Ecto neural progenitor cell (in vitro differentiated cells): ENCODE measurements around the gene STOX2.
"Not testable (repeated sequence)": the region's sequence is repeated elsewhere in the genome, so short reads cannot be mapped to it uniquely, and the experiment has no call there.

Source experiments
- DNase-seq: peaks from one replicate; pipeline ENCODE4 v3.0.0-alpha.2; 2018; ENCODE audit warnings: low spot score

The STOX2 gene

DNA sequence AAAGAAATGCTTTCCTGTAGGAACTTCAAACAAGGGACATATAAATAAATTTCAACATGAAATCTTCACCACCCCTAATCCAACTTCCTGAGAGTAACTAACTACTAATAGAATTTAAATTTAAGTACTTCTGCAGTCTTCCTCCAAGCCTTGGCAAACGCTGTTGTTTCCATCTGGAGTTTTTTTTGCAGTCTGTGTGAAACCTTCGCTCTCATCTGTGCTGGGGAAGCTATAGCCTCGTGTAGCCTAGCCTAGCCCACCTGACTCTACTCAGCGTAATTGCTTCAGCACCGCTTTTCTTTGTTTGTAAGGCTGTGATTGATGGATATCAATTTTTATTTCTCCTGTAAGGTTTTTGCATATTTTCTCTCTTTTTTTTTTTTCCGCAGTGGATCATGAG is 30.9 kb downstream of the STOX2 start:
- no peak for DNase-seq

DNA sequence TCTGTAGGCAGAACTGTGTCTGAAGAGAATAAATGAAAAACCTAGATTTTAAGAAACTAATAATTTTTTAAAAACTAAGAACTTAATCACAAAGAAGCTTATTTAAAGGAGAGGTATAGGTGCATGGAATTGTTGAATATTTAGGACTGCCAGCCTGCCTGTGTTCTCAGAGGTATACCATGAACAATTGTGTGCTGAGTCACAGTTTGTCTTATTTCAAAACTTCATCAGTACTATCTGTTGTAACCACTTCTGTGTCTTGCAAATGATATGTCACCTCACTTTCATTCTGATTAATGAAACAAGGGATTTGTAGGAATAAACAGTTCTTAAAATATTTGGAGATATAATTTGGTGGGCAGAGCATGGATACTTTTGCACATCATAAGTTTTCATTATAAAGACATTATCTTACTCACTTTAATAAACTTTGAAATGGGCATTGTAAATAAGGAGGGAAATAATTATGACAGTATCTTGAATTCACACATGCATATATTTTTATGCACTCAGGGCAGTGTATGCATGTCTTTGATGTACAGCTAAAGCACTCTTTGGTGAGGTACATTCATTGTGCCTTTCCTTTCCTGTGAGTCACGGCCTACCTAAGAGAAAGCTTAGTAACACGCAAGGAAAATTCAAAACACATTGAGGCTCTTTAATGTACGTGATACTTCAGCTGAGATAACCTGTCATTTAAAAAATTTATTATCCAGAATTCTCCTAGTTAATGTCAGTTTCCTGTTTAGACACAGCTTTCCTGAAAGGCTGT is 31.7 kb downstream of the STOX2 start:
- no peak for DNase-seq

DNA sequence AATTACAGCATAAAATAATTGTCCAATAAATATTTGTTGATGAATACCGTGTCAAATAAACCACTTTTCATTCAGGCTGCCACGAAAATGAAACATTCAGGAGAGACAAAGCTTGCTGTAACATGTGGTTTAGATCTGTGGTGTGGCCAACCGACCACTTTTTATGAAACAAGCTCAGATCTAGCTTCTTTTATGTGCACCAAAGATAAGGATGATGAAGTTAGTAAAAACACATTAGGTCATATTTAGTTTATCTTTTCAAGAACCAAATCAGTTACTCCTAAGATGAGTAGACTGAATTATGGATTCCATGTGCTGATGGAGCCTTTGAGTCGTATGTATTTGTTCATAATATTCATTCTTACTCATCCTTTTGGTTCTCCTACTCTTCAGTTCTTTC is 35.8 kb downstream of the STOX2 start:
- no peak for DNase-seq

DNA sequence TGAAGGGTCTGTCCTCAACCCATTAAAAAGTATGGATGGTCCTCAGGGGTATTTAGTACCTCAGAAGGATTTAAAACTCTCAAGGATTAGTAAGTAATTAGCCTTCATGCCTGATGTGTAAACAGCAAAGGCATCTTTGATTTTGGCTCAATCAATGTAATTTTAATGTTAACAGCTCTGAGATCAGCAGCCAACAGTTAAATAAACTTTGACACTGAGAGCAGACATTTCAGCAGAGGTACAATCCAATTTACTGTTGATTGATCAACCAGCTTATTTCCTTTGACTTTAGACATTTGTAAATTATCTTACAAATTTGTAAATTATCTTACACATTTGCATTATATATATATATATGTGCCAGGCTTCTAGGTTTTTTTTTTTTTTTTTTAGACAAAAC is 36.9 kb downstream of the STOX2 start:
- no peak for DNase-seq

DNA sequence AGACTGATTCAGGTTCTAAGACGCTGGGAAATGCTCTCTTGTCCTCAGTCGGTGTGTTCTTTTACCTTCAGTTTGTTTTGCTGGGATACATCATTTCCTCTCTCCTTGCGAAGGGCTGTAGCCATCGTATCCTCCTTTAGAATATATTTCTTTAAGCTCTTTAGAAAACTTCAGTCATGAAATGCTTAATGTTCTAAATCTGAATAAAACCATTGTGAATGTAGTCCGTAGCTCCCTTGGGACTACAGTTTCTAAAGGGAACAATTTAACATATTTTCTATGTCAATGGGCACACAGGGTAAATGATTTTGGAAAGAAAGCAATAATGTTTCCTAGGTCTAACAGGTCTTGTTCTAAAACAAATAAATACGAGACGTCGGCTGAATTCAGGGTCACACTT is 40.6 kb downstream of the STOX2 start:
- DNase-seq: no peak

DNA sequence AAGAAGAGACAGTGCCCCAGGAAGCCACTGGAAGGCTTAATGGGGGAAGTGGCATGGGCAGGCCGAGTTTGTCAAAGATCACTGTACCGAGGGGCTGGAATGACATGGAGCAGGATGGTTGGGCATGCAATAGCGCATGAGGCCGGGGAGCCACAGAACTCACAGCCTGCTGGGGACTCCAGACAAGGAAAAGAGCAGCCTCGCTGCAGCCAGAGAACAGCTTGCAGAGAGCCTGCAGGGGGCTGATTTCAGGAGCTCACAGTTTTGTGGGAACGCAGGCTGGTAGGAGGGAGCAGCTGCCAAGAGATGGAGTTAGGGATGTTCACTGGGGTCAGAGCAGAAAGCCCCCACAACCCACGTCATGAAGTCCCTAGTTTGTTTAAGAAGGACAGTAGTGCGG is 45.4 kb downstream of the STOX2 start:
- no peak for DNase-seq

DNA sequence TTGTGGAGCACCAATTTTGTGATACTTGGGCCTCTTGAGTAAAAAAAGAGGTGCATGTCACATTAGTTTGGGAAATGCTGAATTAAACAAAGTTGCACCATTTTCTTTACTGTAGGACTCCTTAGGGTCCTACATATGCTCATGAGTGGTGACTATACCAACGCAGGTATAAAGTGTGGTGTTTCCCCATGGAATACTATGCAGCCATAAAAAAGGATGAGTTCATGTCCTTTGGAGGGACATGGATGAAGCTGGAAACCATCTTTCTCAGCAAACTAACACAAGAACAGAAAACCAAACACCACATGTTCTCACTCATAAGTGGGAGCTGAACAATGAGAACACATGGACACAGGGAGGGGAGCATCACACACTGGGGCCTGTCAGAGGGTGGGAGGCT is 47.5 kb downstream of the STOX2 start:
- DNase-seq: not testable (repeated sequence)

DNA sequence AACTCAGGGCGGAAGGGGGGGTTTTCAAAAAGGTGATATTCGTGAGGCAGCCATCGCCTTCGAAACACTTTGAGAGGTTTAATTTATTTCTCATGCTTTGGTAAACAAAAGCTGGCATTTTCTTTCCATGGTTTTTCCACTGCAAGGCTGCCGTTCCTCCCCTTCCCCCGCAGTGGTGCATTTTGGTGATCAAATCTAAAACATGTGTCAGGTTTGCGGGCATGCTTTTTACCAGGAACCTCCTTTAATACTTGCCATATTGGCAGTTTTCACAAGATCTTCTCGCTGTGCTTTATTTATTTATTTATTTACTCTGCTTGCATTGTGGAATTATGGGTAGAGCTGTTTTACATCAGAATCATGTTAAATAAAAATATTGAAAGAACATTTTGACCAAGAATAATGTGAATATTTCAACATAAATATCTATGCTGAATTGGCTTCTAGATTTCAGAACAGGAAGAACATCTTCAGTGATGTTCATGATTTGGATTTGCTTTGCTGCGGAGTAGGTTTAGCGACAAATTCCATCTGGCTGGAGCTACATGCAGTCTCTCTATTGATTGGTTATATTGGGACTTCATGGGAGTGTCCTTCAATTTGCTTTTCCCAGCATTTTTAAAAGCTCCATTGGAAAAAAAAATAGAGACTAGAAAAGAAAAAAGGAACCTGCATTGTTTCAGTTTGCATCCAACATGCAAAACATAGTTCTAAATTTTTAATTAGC is 54.4 kb downstream of the STOX2 start:
- no peak for DNase-seq

DNA sequence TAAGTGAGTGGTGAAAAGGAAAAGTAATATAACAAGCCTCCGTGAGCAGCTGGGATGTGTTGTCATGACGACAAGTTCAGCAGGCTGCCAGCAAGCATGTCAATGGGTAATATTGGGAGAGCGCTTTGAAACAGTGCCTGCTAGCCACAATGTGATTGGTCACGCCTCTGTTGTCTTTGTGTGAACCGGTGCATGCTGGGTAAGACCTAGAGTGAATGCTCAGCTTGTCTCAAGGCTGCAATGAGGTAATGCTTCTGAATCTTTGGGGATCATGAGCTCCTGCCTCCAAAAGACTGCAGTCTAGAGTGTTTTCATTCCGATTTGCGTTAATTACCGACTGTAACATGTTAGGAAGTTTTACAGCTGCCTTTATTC is 54.9 kb downstream of the STOX2 start:
- peak; percentile 92 for DNase-seq

DNA sequence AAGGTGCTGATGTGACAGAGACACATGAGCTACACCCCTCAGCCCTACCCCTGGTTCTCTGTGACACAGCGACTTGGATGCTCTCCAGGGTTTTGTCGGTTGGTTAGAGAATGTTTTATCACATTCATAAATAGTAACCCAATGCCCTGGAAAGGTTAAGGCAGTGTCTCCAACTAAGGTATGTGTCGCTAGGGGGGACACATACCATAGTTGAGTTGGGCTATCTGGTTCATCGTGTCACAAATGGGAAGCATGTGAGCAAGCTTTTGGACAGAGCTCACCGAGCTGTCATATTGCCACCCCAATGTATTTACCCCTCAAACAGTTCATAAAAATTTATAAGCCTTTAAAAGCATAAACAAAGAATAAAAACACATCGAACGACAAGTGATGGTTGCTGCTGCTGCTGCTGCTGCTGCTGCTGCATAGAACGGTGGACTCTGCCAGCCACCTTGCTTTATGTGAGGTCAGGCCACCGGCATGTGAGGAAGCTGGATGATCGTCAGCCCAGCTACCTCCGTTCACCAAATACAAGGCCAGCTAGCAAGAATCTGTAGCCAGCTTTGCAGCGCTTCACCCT is 55.9 kb downstream of the STOX2 start:
- no peak for DNase-seq

DNA sequence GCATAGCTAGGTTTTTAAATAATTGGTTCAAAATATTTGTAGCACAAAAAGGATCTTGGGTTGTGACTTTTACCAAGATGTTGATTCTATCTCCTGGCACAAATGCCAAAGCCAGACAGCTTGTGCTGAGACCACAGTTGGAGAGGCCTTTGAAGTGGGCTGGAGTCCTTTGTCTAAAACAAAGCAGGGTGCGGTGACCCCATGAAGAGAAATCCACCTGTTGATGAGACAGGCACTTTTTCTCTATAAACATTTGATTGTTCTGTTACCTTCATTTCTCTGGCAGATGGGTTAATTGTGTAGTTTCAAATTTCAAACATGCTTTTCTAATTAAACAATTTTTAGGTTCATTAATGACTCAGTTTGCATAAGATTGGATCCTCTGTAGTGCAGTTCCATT is 56.7 kb downstream of the STOX2 start:
- DNase-seq: no peak

DNA sequence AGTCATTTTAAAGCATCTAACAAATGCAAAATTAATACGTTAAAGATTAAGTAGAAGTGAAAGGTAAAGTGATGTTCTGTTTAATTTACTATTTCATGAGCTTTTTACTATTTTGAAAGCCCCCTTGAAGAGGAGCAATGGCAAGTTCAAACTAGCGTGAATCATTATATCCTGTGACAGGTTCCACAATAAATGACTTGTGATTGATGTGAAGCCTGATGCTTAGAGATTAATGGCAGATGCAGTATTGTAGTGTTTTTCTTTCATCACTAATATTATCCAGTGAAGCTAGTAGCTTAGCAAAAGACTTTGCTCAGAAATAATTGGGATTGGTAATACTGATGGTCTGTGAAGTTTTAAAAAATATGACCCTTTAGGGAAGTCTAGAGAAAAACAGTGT is 57.3 kb downstream of the STOX2 start:
- no peak for DNase-seq

DNA sequence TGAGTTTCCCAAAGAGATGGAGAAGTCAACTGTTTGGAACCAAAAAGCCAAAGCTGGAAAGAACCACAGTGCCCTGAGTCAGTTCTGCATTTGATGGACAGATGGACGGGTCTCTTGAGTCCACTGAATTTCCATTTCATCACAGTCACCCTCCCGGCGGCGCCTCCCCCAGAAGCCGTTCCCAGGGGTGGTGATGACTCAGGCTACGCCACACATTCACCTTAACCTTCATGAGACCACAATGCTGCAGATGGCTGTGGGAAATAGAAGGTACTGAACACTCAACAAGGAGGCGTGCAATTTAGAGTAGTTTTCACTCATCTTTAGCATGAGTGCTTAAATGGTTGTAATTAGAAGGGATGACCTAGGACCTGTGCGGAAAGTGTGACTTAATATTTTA is 61.3 kb downstream of the STOX2 start:
- DNase-seq: no peak

DNA sequence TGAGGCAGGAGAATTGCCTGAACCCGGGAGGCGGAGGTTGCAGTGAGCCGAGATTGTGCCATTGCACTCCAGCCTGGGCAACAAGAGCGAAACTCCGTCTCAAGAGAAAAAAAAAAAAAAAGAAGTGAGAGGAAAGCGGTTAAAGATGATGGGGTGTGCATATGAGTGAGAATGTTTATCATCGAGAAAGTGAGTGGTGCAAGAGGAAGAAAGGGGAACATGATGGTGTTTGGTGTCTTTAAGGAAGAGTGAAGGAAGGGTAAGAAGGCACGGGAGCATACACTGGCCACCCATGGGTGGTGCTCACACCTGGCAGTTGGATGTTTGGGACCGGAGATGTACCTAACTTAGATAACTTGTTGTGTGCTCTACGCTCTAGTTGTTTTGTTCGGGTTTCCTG is 62.2 kb downstream of the STOX2 start:
- no peak for DNase-seq

DNA sequence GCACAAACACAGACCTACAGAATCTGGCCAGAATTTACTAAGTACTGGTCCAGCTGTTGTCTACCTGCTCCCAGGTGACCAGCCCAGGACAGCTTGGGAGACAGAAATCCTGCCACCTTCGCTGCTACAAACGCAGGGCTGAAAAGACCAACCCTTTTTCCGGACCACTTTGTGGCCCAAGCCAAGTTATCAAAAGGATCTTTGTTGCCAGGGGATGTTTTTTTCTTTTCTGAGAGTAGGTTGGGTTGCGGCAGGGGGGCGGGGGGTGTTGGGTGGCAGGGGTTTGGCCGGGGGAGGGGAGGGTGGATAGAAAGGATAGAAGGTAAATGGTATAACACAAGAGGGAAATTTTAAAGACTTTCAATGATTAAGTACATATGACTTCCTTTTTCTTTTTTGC is 63.4 kb downstream of the STOX2 start:
- DNase-seq: peak; percentile 50

DNA sequence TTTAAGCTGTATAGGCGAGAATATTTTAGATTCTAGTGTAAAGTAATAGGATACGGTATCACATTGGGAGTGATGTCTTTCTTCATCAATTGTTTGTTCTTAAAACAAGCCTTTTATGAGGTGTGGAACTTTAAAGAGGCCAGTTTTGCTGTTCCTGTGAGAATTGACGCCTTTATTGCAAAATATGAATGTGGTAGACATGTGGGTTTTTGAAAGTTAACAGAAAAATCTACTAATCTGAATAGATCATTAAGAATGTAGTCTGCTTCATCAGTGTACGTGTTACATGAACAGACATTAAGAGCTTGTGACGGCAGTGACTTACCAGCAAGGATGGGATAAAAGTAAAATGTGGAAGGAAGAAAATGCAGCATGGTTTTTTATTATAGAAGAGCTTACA is 63.8 kb downstream of the STOX2 start:
- DNase-seq: no peak

DNA sequence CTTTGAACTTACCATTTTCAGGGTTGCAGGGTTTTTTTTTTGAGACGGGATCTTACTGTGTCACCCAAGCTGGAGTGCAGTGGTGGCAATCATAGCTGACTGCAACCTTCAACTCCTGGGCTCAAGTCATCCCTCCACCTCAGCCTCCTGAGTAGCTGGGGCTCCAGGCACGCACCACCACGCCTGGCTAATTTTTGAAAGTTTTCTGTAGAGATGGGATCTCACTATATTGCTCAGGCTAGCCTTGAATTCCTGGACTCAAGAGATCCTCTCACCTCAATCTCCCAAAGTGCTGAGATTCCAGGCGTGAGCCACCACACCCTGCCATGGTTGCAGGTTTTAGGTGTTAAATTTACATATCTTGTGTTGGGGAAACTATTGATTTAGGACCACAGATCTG is 64.5 kb downstream of the STOX2 start:
- DNase-seq: no peak

DNA sequence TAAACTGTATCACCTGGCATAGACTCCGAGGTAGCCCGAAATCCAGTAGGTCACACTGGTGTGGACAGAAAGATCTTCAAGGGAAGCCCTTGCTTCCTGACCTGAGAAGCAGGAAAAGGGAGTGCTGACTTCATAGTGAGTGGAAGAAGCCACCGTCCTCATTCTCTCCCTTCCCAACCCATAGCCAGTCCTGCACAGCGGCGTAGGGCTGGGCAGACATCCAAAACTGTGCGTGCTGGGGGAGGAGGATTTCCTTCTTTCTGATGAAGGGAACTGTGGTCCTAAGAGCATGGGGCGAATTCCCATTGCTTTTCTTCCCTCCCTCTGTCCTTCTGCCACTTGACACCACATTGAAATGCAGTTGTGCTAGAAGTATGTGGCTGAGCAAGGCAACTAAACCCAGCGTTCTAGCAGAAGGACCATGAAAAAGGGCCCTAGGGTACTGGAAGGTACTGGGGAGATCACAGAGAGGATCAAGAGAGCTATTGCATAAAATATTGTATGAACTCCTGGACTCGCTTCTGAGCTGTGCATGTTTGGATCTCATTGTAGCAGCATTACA is 66.9 kb downstream of the STOX2 start:
- DNase-seq: no peak

DNA sequence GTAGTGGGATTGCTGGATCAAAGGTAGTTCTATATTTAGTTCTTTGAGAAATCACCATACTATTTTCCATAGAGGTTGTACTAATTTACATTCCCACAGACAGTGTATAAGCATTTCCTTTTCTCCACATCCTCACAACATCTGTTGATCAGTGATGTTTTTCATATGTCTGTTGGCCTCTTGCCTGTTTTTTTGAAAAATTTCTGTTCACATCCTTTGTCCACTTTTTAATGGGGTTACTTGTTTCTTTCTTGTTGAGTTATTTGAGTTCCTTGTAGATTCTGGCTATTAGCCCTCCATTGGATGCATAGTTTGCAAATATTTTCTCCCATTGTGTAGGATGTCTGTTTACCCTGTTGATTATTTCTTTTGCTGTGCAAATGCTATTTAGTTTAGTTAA is 72.6 kb downstream of the STOX2 start:
- no peak for DNase-seq

DNA sequence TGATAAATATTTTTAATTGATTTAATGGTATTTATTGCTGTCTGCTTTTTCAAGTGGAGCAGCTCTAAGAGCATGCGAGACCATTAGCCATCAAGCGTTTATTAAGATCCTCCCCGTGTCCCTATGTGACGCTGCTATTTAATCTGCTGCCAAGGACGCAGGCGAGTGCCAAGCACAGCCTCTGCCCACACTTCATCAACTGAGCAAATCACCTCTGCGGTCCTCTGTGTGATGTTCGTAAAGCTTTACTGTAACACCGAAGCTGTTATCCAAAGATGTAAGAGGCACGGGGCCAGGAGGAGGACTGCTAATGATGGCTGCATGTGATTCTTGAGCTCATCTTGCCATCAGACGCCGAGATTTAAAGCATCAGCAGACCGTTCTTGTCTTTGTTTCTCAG is 79.5 kb downstream of the STOX2 start:
- DNase-seq: no peak

DNA sequence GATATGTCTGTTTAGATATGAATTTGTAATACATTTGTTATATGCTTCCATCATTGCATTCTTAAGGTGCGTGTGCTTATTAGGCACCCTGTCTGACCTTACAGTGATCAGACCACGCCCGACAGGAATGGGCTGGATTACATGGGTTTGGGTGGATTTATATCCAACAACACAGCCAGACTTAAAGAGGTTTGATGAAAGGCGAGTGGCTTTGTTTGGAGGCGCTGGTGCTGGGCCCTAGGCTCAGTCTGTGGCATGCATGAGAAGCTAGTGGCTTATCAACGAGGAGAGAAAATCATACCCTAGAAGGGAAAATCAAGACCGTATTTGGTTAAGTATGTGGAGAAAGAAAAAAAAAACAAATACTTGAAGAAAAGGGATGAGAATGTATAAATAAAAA is 80.7 kb downstream of the STOX2 start:
- DNase-seq: no peak

DNA sequence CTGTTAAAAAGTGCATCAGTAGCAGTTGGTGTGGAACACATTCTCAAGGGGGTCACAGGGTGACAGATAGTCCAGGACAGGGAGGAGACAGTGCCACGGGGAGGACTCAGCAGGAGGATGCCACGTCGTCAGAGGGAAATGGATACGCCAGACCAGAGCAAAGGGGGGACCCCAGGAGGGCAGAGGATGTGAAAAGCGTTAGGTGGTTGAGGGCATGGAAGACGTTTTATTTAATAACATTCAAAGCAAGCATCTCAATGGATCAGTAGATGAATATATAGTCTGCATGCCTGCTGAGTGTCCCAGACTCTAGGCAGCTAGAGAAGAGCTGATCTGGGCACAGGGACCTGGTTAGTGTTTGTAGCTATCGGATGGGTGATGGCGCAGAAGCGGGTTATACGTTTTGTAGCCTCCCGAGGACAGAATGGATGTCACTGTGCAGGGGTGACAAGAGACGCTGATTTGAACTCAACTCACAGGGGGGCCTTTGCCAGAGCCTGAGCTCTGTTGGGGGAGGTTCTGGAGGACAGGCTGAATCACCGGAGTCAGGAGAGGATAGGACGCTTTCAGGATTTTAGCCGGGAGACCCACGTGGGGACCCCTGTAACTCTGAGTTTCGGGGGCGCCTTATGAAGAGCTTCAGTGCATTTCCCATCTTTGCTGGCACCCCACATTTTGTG is 81.3 kb downstream of the STOX2 start:
- DNase-seq: no peak
